Astrocyte (in vitro differentiated cells and primary cell): ENCODE results near the gene PRKG1. TPM values are rescaled to one million over a fixed set of nuclear protein-coding genes. Genes with fewer than 3 reads are reported as not detected.
"Not testable (repeated sequence)": the region's sequence is repeated elsewhere in the genome, so short reads cannot be mapped to it uniquely, and the experiment has no call there.

Experiments
- DNase-seq: peaks from one replicate; pipeline ENCODE4 v3.0.0-alpha.2; 2010; ENCODE audit warnings: low read depth
- FAIRE-seq: peaks from 2 replicates; lab custom pipeline; 2011; peaks lifted over from hg19 to GRCh38; lab: Jason Lieb, UNC
- H2AFZ ChIP-seq: 2 replicates; pipeline ENCODE4 v1.6.0; 2012; ENCODE audit warnings: low read depth, low read length, inconsistent platforms
- H3K27ac ChIP-seq: 2 replicates; pipeline ENCODE4 v1.5.1; 2011; ENCODE audit warnings: low read depth, low read length, inconsistent platforms
- H3K27me3 ChIP-seq: 2 replicates; pipeline ENCODE4 v1.6.0; 2011; ENCODE audit warnings: low read length, inconsistent platforms; ENCODE audit not compliant: insufficient read depth
- H3K36me3 ChIP-seq: 2 replicates; pipeline ENCODE4 v1.5.1; 2011; ENCODE audit warnings: low read length, inconsistent platforms; ENCODE audit not compliant: insufficient read depth
- H3K4me1 ChIP-seq: 2 replicates; pipeline ENCODE4 v1.5.1; 2011; ENCODE audit warnings: low read length, inconsistent platforms; ENCODE audit not compliant: insufficient read depth
- H3K4me2 ChIP-seq: 2 replicates; pipeline ENCODE4 v1.6.0; 2012; ENCODE audit warnings: low read length, inconsistent platforms
- H3K4me3 ChIP-seq: 2 replicates; pipeline ENCODE4 v1.5.1; 2011; ENCODE audit warnings: low read depth, mild to moderate bottlenecking, low read length, inconsistent platforms; ENCODE audit not compliant: insufficient read depth
- H3K79me2 ChIP-seq: 2 replicates; pipeline ENCODE4 v1.6.0; 2012; ENCODE audit warnings: mild to moderate bottlenecking, low read length, inconsistent platforms; ENCODE audit not compliant: insufficient read depth
- H3K9ac ChIP-seq: 2 replicates; pipeline ENCODE4 v1.6.0; 2012; ENCODE audit warnings: mild to moderate bottlenecking, low read length, inconsistent platforms
- H3K9me3 ChIP-seq: 2 replicates; pipeline ENCODE4 v1.5.1; 2012; ENCODE audit warnings: low read depth, mild to moderate bottlenecking, low read length, inconsistent platforms; ENCODE audit not compliant: insufficient read depth
- H4K20me1 ChIP-seq: 2 replicates; pipeline ENCODE4 v1.6.0; 2012; ENCODE audit warnings: low read length, inconsistent platforms; ENCODE audit not compliant: insufficient read depth
- H3K27ac Mint-ChIP-seq: one replicate; pipeline ENCODE4 v1.8.0; 2021; ENCODE audit warnings: mild to moderate bottlenecking, mixed read lengths; ENCODE audit not compliant: unreplicated experiment
- H3K27me3 Mint-ChIP-seq: one replicate; pipeline ENCODE4 v1.8.0; 2021; ENCODE audit warnings: low read depth, mixed read lengths; ENCODE audit not compliant: unreplicated experiment
- H3K36me3 Mint-ChIP-seq: one replicate; pipeline ENCODE4 v1.8.0; 2021; ENCODE audit warnings: low read depth, mixed read lengths; ENCODE audit not compliant: unreplicated experiment
- H3K4me1 Mint-ChIP-seq: one replicate; pipeline ENCODE4 v1.8.0; 2021; ENCODE audit warnings: low read depth, mixed read lengths; ENCODE audit not compliant: unreplicated experiment
- H3K4me3 Mint-ChIP-seq: one replicate; pipeline ENCODE4 v1.8.0; 2021; ENCODE audit warnings: mild to moderate bottlenecking, moderate library complexity, mixed read lengths; ENCODE audit not compliant: unreplicated experiment
- H3K9me3 Mint-ChIP-seq: one replicate; pipeline ENCODE4 v1.8.0; 2021; ENCODE audit warnings: mild to moderate bottlenecking, mixed read lengths; ENCODE audit not compliant: unreplicated experiment
- CTCF ChIP-seq: IDR thresholded peaks from 2 replicates; pipeline ENCODE4 v1.5.1; 2011; ENCODE audit warnings: low read depth, mild to moderate bottlenecking, inconsistent platforms, low read length, moderate library complexity; ENCODE audit not compliant: insufficient read depth
- EZH2 ChIP-seq: IDR thresholded peaks from 2 replicates; pipeline ENCODE4 v1.6.1; 2012; ENCODE audit warnings: mild to moderate bottlenecking, low read length, inconsistent platforms; ENCODE audit not compliant: insufficient read depth
- total RNA-seq: library from RNA; stranded (reverse); gene quantifications from 2 replicates; pipeline ENCODE4 v1.2.1, GENCODE V29; 2021

The PRKG1 gene
- total RNA-seq, 1 donor from 2014 or later, result 3.1 TPM

GRCh38 chr10:52030975-52031374 is 956.7 kb downstream of the PRKG1 start:
- Histone ChIP-seq H3K27me3 (no peaks in the 10 kb centered on the region), H3K9ac (no peak overlapping the region), H3K4me3 (no peak overlapping the region), H3K4me1 (peaks cover 3% of the 10 kb centered on the region), H2AFZ (no peak overlapping the region), H4K20me1 (no peaks in the 10 kb centered on the region), H3K36me3 (no peaks in the 10 kb centered on the region), H3K27ac (no peak overlapping the region), H3K9me3 (no peaks in the 10 kb centered on the region), H3K4me2 (no peak overlapping the region), H3K79me2 (no peaks in the 10 kb centered on the region)
- DNase-seq, result no peak
- Mint-ChIP-seq H3K9me3 (peaks cover 3% of the 10 kb centered on the region), H3K27ac (no peak overlapping the region), H3K4me1 (no peaks in the 10 kb centered on the region), H3K4me3 (no peak overlapping the region), H3K27me3 (peaks cover 2% of the 10 kb centered on the region), H3K36me3 (no peaks in the 10 kb centered on the region)
- TF ChIP-seq CTCF, result no peak
- no peak for TF ChIP-seq EZH2
- FAIRE-seq, result no peak

GRCh38 chr10:52031771-52032170 is 957.5 kb downstream of the PRKG1 start:
- Histone ChIP-seq H2AFZ (no peak overlapping the region), H3K4me1 (peaks cover 3% of the 10 kb centered on the region), H3K79me2 (no peaks in the 10 kb centered on the region), H3K9ac (no peak overlapping the region), H3K9me3 (no peaks in the 10 kb centered on the region), H3K4me2 (no peak overlapping the region), H3K36me3 (no peaks in the 10 kb centered on the region), H3K27me3 (no peaks in the 10 kb centered on the region), H4K20me1 (no peaks in the 10 kb centered on the region), H3K27ac (no peak overlapping the region), H3K4me3 (no peak overlapping the region)
- H3K27ac Mint-ChIP-seq, result no peak overlapping the region
- peaks cover 3% of the 10 kb centered on the region for H3K9me3 Mint-ChIP-seq
- H3K36me3 Mint-ChIP-seq, result no peaks in the 10 kb centered on the region
- DNase-seq, result no peak
- peaks cover 6% of the 10 kb centered on the region for H3K27me3 Mint-ChIP-seq
- no peaks in the 10 kb centered on the region for H3K4me1 Mint-ChIP-seq
- H3K4me3 Mint-ChIP-seq, result no peak overlapping the region
- TF ChIP-seq EZH2 (no peak), CTCF (no peak)
- no peak for FAIRE-seq

- no peak overlapping the region for H3K4me2 ChIP-seq
- no peak for TF ChIP-seq EZH2
- TF ChIP-seq CTCF, result no peak
- H3K4me1 ChIP-seq, result peaks cover 3% of the 10 kb centered on the region
- H3K9me3 ChIP-seq, result no peaks in the 10 kb centered on the region
- Mint-ChIP-seq H3K27ac (no peak overlapping the region), H3K4me1 (no peaks in the 10 kb centered on the region), H3K9me3 (peaks cover 6% of the 10 kb centered on the region), H3K4me3 (no peak overlapping the region), H3K27me3 (peaks cover 15% of the 10 kb centered on the region), H3K36me3 (no peaks in the 10 kb centered on the region)
- H3K4me3 ChIP-seq, result no peak overlapping the region
- H2AFZ ChIP-seq, result no peak overlapping the region
- no peak for DNase-seq
- no peak overlapping the region for H3K9ac ChIP-seq
- FAIRE-seq, result no peak
- H3K36me3 ChIP-seq, result no peaks in the 10 kb centered on the region
- no peaks in the 10 kb centered on the region for H4K20me1 ChIP-seq
- no peaks in the 10 kb centered on the region for H3K27me3 ChIP-seq
- no peaks in the 10 kb centered on the region for H3K79me2 ChIP-seq
- H3K27ac ChIP-seq, result no peak overlapping the region
These were observed 958.7 kb downstream of the PRKG1 start for GRCh38 chr10:52032681-52033629.

- not testable (repeated sequence) for H3K36me3 Mint-ChIP-seq, H3K9ac ChIP-seq, DNase-seq, H3K27ac Mint-ChIP-seq, H3K4me1 Mint-ChIP-seq, H3K79me2 ChIP-seq, H3K4me3 Mint-ChIP-seq, H3K4me3 ChIP-seq, H3K4me2 ChIP-seq, H3K9me3 ChIP-seq, H4K20me1 ChIP-seq, H3K27me3 ChIP-seq, H2AFZ ChIP-seq, H3K36me3 ChIP-seq, H3K4me1 ChIP-seq, H3K27ac ChIP-seq, FAIRE-seq
- Mint-ChIP-seq H3K9me3 (peaks cover 12% of the 10 kb centered on the region), H3K27me3 (peaks cover 18% of the 10 kb centered on the region)
These were observed 964.9 kb downstream of the PRKG1 start for GRCh38 chr10:52039002-52039793.
